Kidney (tissue), 14 donors: ENCODE data around the gene NCKAP5. TPM values are rescaled to one million over a fixed set of nuclear protein-coding genes. Genes with fewer than 3 reads are reported as not detected.
A peak's percentile ranks its signal among the peaks of the same experiment; 100 is the strongest.

Experiments
- DNase-seq, 5 donors: peaks; one replicate each; pipeline ENCODE4 v3.0.0-alpha.2; 2013 to 2020
- FAIRE-seq: peaks from 2 replicates; lab custom pipeline; 2012; peaks lifted over from hg19 to GRCh38; lab: Jason Lieb, UNC
- H3K27ac ChIP-seq, 2 donors: one replicate each; pipeline ENCODE4 v1.7.0; 2013; ENCODE audit warnings: low read depth in 2 of 2, low read length in 2 of 2, inconsistent platforms in 1 of 2
- H3K27me3 ChIP-seq: one replicate; pipeline ENCODE4 v1.7.1; 2013; ENCODE audit warnings: low read length, inconsistent platforms; ENCODE audit not compliant: control insufficient read depth, insufficient read depth
- H3K36me3 ChIP-seq, 3 donors: one replicate each; pipeline versions ENCODE4 v1.7.0 to v1.7.1; 2013; ENCODE audit warnings: low read length in 3 of 3, control low read depth in 1 of 3, inconsistent platforms in 1 of 3; ENCODE audit not compliant: insufficient read depth in 3 of 3, control insufficient read depth in 2 of 3
- H3K4me1 ChIP-seq, 3 donors: one replicate each; pipeline versions ENCODE4 v1.7.0 to v1.7.1; 2013; ENCODE audit warnings: low read length in 3 of 3, inconsistent platforms in 1 of 3, low read depth in 1 of 3; ENCODE audit not compliant: control insufficient read depth in 2 of 3, insufficient read depth in 2 of 3
- H3K4me3 ChIP-seq, 3 donors: one replicate each; pipeline versions ENCODE4 v1.7.0 to v1.8.1; 2013; ENCODE audit warnings: low read length in 3 of 3, control low read depth in 1 of 3, inconsistent platforms in 1 of 3
- H3K9ac ChIP-seq, 3 donors: one replicate each; pipeline versions ENCODE4 v1.7.0 to v1.7.1; 2013; ENCODE audit warnings: low read length in 3 of 3, control low read depth in 1 of 3, inconsistent platforms in 1 of 3
- H3K9me3 ChIP-seq, 3 donors: one replicate each; pipeline versions ENCODE4 v1.7.0 to v1.7.1; 2013; ENCODE audit warnings: low read length in 3 of 3, control low read depth in 1 of 3, inconsistent platforms in 1 of 3; ENCODE audit not compliant: control insufficient read depth in 2 of 3, insufficient read depth in 1 of 3
- intact Hi-C: fragments of 100-400 bp; cut with DNase I; formaldehyde crosslinking; loops from one replicate; pipeline ENCODE4 v1.11.1; 2022
- polyA plus RNA-seq: library from polyadenylated mRNA; stranded (reverse); fragments of 350-450 nt; fragmentation: Illumina TruSeq; extraction: RNeasy Lipid Tissue Mini Kit (QIAGEN cat#74804); gene quantifications from one replicate; pipeline ENCODE4 v1.2.3, GENCODE V29; 2014; ENCODE audit warnings: low read depth, low replicate concordance; ENCODE audit not compliant: insufficient read depth
- total RNA-seq: library from RNA; stranded (reverse); fragmentation: NEBNext Ultra II Directional; extraction: Animal tissue kit (Norgen Biotek cat#: 25700); gene quantifications from one replicate; pipeline ENCODE4 v1.2.1, GENCODE V29; 2021
- TF ChIP-seq, protein P1 (sequence below): IDR thresholded peaks from 3 replicates; pipeline ENCODE4 v1.5.1; 2012; ENCODE audit warnings: mild to moderate bottlenecking, moderate library complexity, borderline replicate concordance; ENCODE audit not compliant: insufficient read depth; ENCODE audit errors: extremely low read depth
- donor health status: control.
- donor health status: control.
- donor health status: control.
- donor health status: control.
- donor health status: control.
- donor health status: DM: yes; HTN: yes; CAD: no.
- donor health status: Normal renal cell carcinoma (clear cell type).

NCKAP5 gene
- total and polyA plus RNA-seq, 2 donors from 2014 or later, result 1.8 to 2.9 TPM

DNA sequence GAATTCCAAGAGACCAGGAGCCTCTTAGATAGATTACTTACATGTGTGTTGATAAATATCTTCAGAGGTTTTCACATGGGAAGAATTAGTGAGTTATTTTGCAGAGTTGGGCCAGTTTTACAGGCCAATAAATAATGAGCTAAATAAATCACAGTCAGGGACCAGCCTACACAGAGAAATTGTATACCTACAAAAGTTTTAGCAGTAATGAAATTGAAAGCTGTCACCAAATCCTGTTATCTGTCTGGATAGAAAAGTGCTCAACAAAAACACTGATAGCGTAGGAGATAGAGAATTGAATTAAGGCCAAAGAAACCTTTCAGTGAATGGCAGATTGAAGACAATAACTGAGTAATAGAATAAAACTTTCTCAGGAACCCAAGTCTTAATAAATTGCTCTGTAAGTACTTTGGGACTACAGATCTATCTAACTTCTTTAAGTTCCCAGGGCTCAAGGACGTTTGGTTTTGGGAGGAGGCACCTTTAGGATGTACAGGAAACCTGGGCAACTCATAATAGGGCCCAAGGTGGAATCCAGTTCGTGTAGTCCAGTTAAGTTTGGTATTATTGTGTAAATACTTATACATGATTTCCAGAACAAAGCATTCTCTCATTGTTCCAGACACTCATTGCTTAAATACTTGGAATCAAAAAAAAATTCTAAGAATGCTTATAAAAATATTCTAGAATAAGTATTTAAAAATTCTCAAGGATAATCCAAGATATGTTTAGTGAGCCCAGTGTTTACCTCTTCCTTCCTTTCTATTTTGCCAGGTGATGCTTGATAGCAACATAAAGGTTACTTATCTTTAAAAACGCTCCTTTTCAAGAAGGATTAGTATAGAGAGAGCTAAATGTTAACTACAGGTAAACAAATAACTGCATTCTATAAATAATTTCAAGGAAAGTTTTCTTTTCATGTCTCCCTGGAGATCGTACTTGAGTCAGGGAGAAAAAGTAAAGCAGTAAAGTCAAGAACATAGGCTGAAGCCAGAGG is 134.5 kb downstream of the NCKAP5 start:
- TF ChIP-seq, protein P1, sequence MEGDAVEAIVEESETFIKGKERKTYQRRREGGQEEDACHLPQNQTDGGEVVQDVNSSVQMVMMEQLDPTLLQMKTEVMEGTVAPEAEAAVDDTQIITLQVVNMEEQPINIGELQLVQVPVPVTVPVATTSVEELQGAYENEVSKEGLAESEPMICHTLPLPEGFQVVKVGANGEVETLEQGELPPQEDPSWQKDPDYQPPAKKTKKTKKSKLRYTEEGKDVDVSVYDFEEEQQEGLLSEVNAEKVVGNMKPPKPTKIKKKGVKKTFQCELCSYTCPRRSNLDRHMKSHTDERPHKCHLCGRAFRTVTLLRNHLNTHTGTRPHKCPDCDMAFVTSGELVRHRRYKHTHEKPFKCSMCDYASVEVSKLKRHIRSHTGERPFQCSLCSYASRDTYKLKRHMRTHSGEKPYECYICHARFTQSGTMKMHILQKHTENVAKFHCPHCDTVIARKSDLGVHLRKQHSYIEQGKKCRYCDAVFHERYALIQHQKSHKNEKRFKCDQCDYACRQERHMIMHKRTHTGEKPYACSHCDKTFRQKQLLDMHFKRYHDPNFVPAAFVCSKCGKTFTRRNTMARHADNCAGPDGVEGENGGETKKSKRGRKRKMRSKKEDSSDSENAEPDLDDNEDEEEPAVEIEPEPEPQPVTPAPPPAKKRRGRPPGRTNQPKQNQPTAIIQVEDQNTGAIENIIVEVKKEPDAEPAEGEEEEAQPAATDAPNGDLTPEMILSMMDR, result no peak
- no peak overlapping the region for H3K27ac ChIP-seq
- DNase-seq (peak in 2 of 5 donors; percentile 23 to 37), FAIRE-seq (no peak)
- no peaks in the 10 kb centered on the region for H3K27me3 ChIP-seq
- intact Hi-C loops, result no loop called here
- H3K36me3 ChIP-seq, result no peaks in the 10 kb centered on the region
- H3K9me3 ChIP-seq, result no peaks in the 10 kb centered on the region
- no peak overlapping the region for H3K4me3 ChIP-seq
- no peak overlapping the region for H3K9ac ChIP-seq
- no peaks in the 10 kb centered on the region for H3K4me1 ChIP-seq

DNA sequence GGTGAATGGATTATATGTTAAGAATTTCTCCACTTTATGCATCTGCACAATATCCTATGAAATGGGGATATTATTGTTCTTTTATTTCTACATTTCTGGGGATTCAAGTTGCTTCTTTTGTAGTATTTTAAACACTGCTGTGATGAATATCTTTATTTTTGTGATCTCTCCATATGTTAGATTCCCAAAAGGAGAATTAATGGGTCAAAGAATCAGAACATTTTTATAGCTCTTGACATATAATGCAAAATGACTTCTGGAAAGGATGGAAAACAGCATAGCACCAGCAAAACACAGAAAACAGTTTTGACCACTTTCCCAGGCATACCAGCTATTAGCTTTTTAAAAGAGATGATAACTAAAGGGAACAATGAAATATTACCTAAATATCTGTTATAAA is 135.5 kb downstream of the NCKAP5 start:
- no peaks in the 10 kb centered on the region for H3K4me1 ChIP-seq
- no peaks in the 10 kb centered on the region for H3K36me3 ChIP-seq
- H3K9ac ChIP-seq, result no peak overlapping the region
- DNase-seq, result no peak
- no peak overlapping the region for H3K27ac ChIP-seq
- TF ChIP-seq, protein P1, result no peak
- FAIRE-seq, result no peak
- no peak overlapping the region for H3K4me3 ChIP-seq
- no peaks in the 10 kb centered on the region for H3K27me3 ChIP-seq
- H3K9me3 ChIP-seq, result no peaks in the 10 kb centered on the region
- intact Hi-C loops, result no loop called here

DNA sequence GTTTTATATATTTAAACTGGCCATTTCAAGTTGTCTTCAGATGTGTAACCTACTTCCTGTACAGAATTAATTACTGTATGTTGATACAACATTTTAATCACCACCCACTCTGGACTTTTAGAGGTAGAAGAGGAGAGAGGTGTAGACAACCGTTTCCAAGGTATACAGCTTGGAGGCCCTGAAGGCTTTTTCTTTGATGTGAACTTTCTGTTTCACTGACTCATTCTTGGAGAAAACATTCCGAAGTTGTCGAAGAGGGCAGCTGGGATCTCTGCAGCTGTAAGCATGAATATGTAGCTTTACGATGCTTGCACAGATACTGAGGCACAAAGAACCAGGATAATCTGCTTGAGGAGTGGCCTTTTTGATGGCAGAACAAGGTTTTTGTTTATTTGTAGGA is 137.0 kb downstream of the NCKAP5 start:
- peak in 2 of 5 donors; percentile 30 to 49 for DNase-seq
- Histone ChIP-seq H3K9me3 (no peaks in the 10 kb centered on the region), H3K4me1 (no peaks in the 10 kb centered on the region), H3K27me3 (no peaks in the 10 kb centered on the region), H3K9ac (no peak overlapping the region), H3K4me3 (no peak overlapping the region), H3K27ac (no peak overlapping the region), H3K36me3 (no peaks in the 10 kb centered on the region)
- intact Hi-C loops, result no loop called here
- FAIRE-seq, result no peak
- TF ChIP-seq, protein P1, result no peak
